ENCODE data around the gene LOC101059915.
"Not testable (repeated sequence)": the region's sequence is repeated elsewhere in the genome, so short reads cannot be mapped to it uniquely, and the experiment has no call there.

GRCh38 chrX:71677195-71677594 is 9.8 kb downstream of the LOC101059915 start:
- TF ChIP-seq ZFP30 (CRISPR knock-in tag; IDR thresholded peaks at IDR 0.05); PPARA (CRISPR knock-in tag; IDR thresholded peaks at IDR 0.05; ENCODE audit: borderline replicate concordance); ZFP3 (CRISPR knock-in tag; IDR thresholded peaks at IDR 0.05); BACH2 (CRISPR knock-in tag; IDR thresholded peaks at IDR 0.05; ENCODE audit: borderline replicate concordance); GLIS3 (CRISPR knock-in tag; IDR thresholded peaks at IDR 0.05); ARNTL (CRISPR knock-in tag; IDR thresholded peaks at IDR 0.05; ENCODE audit: borderline replicate concordance, low read depth); ZNF70 (CRISPR knock-in tag; IDR thresholded peaks at IDR 0.05); SNAI2 (CRISPR knock-in tag; IDR thresholded peaks at IDR 0.05); CSDC2 (CRISPR knock-in tag; IDR thresholded peaks at IDR 0.05); ZC3H10 (CRISPR knock-in tag; IDR thresholded peaks at IDR 0.05); ESRRG (CRISPR knock-in tag; IDR thresholded peaks at IDR 0.05): not testable (repeated sequence)
- TF ChIP-seq, protein P1, sequence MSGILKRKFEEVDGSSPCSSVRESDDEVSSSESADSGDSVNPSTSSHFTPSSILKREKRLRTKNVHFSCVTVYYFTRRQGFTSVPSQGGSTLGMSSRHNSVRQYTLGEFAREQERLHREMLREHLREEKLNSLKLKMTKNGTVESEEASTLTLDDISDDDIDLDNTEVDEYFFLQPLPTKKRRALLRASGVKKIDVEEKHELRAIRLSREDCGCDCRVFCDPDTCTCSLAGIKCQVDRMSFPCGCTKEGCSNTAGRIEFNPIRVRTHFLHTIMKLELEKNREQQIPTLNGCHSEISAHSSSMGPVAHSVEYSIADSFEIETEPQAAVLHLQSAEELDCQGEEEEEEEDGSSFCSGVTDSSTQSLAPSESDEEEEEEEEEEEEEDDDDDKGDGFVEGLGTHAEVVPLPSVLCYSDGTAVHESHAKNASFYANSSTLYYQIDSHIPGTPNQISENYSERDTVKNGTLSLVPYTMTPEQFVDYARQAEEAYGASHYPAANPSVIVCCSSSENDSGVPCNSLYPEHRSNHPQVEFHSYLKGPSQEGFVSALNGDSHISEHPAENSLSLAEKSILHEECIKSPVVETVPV (CRISPR knock-in tag; IDR thresholded peaks at IDR 0.05): not testable (repeated sequence)
- TF ChIP-seq, protein P2, sequence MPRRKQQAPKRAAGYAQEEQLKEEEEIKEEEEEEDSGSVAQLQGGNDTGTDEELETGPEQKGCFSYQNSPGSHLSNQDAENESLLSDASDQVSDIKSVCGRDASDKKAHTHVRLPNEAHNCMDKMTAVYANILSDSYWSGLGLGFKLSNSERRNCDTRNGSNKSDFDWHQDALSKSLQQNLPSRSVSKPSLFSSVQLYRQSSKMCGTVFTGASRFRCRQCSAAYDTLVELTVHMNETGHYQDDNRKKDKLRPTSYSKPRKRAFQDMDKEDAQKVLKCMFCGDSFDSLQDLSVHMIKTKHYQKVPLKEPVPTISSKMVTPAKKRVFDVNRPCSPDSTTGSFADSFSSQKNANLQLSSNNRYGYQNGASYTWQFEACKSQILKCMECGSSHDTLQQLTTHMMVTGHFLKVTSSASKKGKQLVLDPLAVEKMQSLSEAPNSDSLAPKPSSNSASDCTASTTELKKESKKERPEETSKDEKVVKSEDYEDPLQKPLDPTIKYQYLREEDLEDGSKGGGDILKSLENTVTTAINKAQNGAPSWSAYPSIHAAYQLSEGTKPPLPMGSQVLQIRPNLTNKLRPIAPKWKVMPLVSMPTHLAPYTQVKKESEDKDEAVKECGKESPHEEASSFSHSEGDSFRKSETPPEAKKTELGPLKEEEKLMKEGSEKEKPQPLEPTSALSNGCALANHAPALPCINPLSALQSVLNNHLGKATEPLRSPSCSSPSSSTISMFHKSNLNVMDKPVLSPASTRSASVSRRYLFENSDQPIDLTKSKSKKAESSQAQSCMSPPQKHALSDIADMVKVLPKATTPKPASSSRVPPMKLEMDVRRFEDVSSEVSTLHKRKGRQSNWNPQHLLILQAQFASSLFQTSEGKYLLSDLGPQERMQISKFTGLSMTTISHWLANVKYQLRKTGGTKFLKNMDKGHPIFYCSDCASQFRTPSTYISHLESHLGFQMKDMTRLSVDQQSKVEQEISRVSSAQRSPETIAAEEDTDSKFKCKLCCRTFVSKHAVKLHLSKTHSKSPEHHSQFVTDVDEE (CRISPR knock-in tag; IDR thresholded peaks at IDR 0.05): not testable (repeated sequence)

Measured in SK-N-SH treated with all-trans-retinoic acid at 6 μM for 48 hours (cell line).